Gastrocnemius medialis (tissue), 4 donors: Measurements from ENCODE around the gene PPP4R3B. TPM values are rescaled to one million over a fixed set of nuclear protein-coding genes. Genes with fewer than 3 reads are reported as not detected.

ENCODE experiments used
- ATAC-seq, 2 donors: fragments of 150-250 bp; one replicate each; pipeline ENCODE4 v1.9.1; 2016
- DNase-seq, 2 donors: peaks; one replicate each; pipeline ENCODE4 v3.0.0-alpha.2; 2019
- H3K27ac ChIP-seq, 4 donors: fragments of 200-600 bp; sonication (generic); 1 replicate in 1 of 4; 2 replicates in 3 of 4; pipeline ENCODE4 v1.5.1; 2016 to 2018; ENCODE audit warnings: mild to moderate bottlenecking in 2 of 4, moderate library complexity in 1 of 4
- H3K27me3 ChIP-seq, 3 donors: fragments of 200-600 bp; sonication (generic) in 2 of 3; 1 replicate in 1 of 3; 2 replicates in 2 of 3; pipeline versions ENCODE4 v1.5.1 to v1.6.0; 2016 to 2019; ENCODE audit warnings: mild to moderate bottlenecking in 1 of 3, moderate library complexity in 1 of 3
- H3K36me3 ChIP-seq, 2 donors: fragments of 200-600 bp; sonication (generic) in 1 of 2; one replicate each; pipeline ENCODE4 v1.5.1; 2017 to 2018
- H3K4me1 ChIP-seq, 2 donors: fragments of 200-600 bp; sonication (generic) in 1 of 2; one replicate each; pipeline ENCODE4 v1.5.1; 2016 to 2017; ENCODE audit warnings: mild to moderate bottlenecking in 2 of 2
- H3K4me3 ChIP-seq, 4 donors: fragments of 200-600 bp; sonication (generic) in 3 of 4; 1 replicate in 1 of 4; 2 replicates in 3 of 4; pipeline ENCODE4 v1.5.1; 2016 to 2019; ENCODE audit warnings: mild to moderate bottlenecking in 2 of 4
- H3K9me3 ChIP-seq, 3 donors: fragments of 200-600 bp; sonication (generic) in 2 of 3; 1 replicate in 1 of 3; 2 replicates in 2 of 3; pipeline ENCODE4 v1.5.1; 2016 to 2019
- CTCF ChIP-seq, 5 experiments: fragments of 450-650 bp in 3 of 5; fragments of 200-600 bp in 2 of 5; sonication (generic) in 2 of 5; IDR thresholded peaks in 4 of 5; conservative IDR thresholded peaks in 1 of 5; 1 replicate in 4 of 5; 2 replicates in 1 of 5; pipeline ENCODE4 v1.5.1; 2016 to 2019; ENCODE audit warnings: antibody characterized with exemption in 5 of 5, mild to moderate bottlenecking in 3 of 5, moderate library complexity in 3 of 5
- POLR2A ChIP-seq, 2 donors: fragments of 450-650 bp; IDR thresholded peaks; one replicate each; pipeline ENCODE4 v1.6.1; 2017; ENCODE audit warnings: antibody characterized with exemption in 2 of 2, mild to moderate bottlenecking in 2 of 2, moderate library complexity in 2 of 2
- in situ Hi-C, 4 donors: fragments of 200-750 bp; cut with MboI; loops; one replicate each; pipeline versions ENCODE4 v1.15.0 to v1.8.0; 2017; ENCODE audit warnings: low sequenced_read_pairs in 4 of 4
- intact Hi-C: fragments of 100-400 bp; cut with DNase I; formaldehyde crosslinking; loops from one replicate; pipeline ENCODE4 v1.15.1; 2023; ENCODE audit warnings: low total_unique reads
- total RNA-seq, 4 donors: library from RNA; depleted of rRNA; stranded (reverse); fragments of >200 nt; gene quantifications; one replicate each; pipeline versions ENCODE4 v1.1.0 to v1.2.3, GENCODE V29; 2016

Gene PPP4R3B
- total RNA-seq, 4 donors from 2014 or later, result 20.6 to 30.3 (median 25.4) TPM

GRCh38 chr2:55592130-55592529 is 25.3 kb downstream of the PPP4R3B start:
- no peak for ATAC-seq
- Histone ChIP-seq H3K27ac (no peak overlapping the region), H3K9me3 (no peaks in the 10 kb centered on the region), H3K27me3 (no peaks in the 10 kb centered on the region), H3K4me1 (no peaks in the 10 kb centered on the region), H3K36me3 (peaks cover 0 to 12% of the 10 kb centered on the region in 2 donors), H3K4me3 (no peak overlapping the region)
- TF ChIP-seq CTCF (IDR thresholded peaks at IDR 0.05 in 4 of 5, conservative IDR thresholded peaks at IDR 0.05 in 1 of 5), result no peak
- TF ChIP-seq POLR2A (IDR thresholded peaks at IDR 0.05), result no peak
- no peak for DNase-seq
- intact Hi-C loops (no loop called here), in situ Hi-C loops (no loop called here)

GRCh38 chr2:55590810-55591440 is 26.5 kb downstream of the PPP4R3B start:
- Histone ChIP-seq H3K9me3 (no peaks in the 10 kb centered on the region), H3K4me3 (no peak overlapping the region), H3K4me1 (peaks cover 0 to 4% of the 10 kb centered on the region in 2 donors), H3K27ac (no peak overlapping the region), H3K36me3 (peaks cover 0 to 16% of the 10 kb centered on the region in 2 donors), H3K27me3 (no peaks in the 10 kb centered on the region)
- in situ Hi-C loops, result no loop called here
- DNase-seq (no peak), ATAC-seq (no peak)
- intact Hi-C loops, result no loop called here
- no peak for TF ChIP-seq POLR2A (IDR thresholded peaks at IDR 0.05)
- no peak for TF ChIP-seq CTCF (IDR thresholded peaks at IDR 0.05 in 4 of 5, conservative IDR thresholded peaks at IDR 0.05 in 1 of 5)

GRCh38 chr2:55585451-55586080 is 31.9 kb downstream of the PPP4R3B start:
- Histone ChIP-seq H3K36me3 (peaks cover 0 to 25% of the 10 kb centered on the region in 2 donors), H3K9me3 (no peaks in the 10 kb centered on the region), H3K4me1 (peaks cover 16 to 17% of the 10 kb centered on the region in 2 donors), H3K27ac (no peak overlapping the region), H3K27me3 (no peaks in the 10 kb centered on the region), H3K4me3 (no peak overlapping the region)
- intact Hi-C loops (no loop called here), in situ Hi-C loops (no loop called here)
- ATAC-seq (no peak), DNase-seq (no peak)
- TF ChIP-seq POLR2A (IDR thresholded peaks at IDR 0.05), result no peak
- TF ChIP-seq CTCF (IDR thresholded peaks at IDR 0.05 in 4 of 5, conservative IDR thresholded peaks at IDR 0.05 in 1 of 5), result no peak

GRCh38 chr2:55581874-55582547 is 35.4 kb downstream of the PPP4R3B start:
- Histone ChIP-seq H3K4me3 (peak overlapping the region in 1 of 4 donors; percentile 23), H3K27me3 (no peaks in the 10 kb centered on the region), H3K27ac (peak overlapping the region; percentile 34 to 69 (median 63)), H3K4me1 (peaks cover 16 to 17% of the 10 kb centered on the region in 2 donors), H3K36me3 (peaks cover 0 to 48% of the 10 kb centered on the region in 2 donors), H3K9me3 (no peaks in the 10 kb centered on the region)
- intact Hi-C loops, result loop anchor here (1.0 kb wide), 1 partner anchor 36 kb away; no protein-coding TSS in a partner anchor
- in situ Hi-C loops, result no loop called here
- peak; percentile 37 to 70 for DNase-seq
- peak; percentile 97 for ATAC-seq
- TF ChIP-seq CTCF (IDR thresholded peaks at IDR 0.05 in 4 of 5, conservative IDR thresholded peaks at IDR 0.05 in 1 of 5) (no peak), POLR2A (IDR thresholded peaks at IDR 0.05) (no peak)
